HUES6 (cell line): ENCODE measurements around the gene ZNF445.

Source experiments
- H3K27ac ChIP-seq: 2 replicates; pipeline ENCODE4 v1.7.0; 2013; ENCODE audit warnings: low read depth, mild to moderate bottlenecking, low read length, inconsistent platforms
- H3K27me3 ChIP-seq: 2 replicates; pipeline ENCODE4 v1.6.1; 2013; ENCODE audit warnings: low read length; ENCODE audit not compliant: control insufficient read depth, insufficient read depth
- H3K36me3 ChIP-seq: 2 replicates; pipeline ENCODE4 v1.6.1; 2013; ENCODE audit warnings: low read length; ENCODE audit not compliant: control insufficient read depth, insufficient read depth
- H3K4me1 ChIP-seq: 2 replicates; pipeline ENCODE4 v1.6.1; 2013; ENCODE audit warnings: low read length; ENCODE audit not compliant: control insufficient read depth, insufficient read depth
- H3K4me3 ChIP-seq: 2 replicates; pipeline ENCODE4 v1.5.1; 2013; ENCODE audit warnings: low read depth, low read length
- H3K9ac ChIP-seq: one replicate; pipeline ENCODE4 v1.6.1; 2013; ENCODE audit warnings: mild to moderate bottlenecking, low read length
- H3K9me3 ChIP-seq: 2 replicates; pipeline ENCODE4 v1.6.1; 2013; ENCODE audit warnings: low read depth, low read length; ENCODE audit not compliant: control insufficient read depth, insufficient read depth

The ZNF445 gene

DNA sequence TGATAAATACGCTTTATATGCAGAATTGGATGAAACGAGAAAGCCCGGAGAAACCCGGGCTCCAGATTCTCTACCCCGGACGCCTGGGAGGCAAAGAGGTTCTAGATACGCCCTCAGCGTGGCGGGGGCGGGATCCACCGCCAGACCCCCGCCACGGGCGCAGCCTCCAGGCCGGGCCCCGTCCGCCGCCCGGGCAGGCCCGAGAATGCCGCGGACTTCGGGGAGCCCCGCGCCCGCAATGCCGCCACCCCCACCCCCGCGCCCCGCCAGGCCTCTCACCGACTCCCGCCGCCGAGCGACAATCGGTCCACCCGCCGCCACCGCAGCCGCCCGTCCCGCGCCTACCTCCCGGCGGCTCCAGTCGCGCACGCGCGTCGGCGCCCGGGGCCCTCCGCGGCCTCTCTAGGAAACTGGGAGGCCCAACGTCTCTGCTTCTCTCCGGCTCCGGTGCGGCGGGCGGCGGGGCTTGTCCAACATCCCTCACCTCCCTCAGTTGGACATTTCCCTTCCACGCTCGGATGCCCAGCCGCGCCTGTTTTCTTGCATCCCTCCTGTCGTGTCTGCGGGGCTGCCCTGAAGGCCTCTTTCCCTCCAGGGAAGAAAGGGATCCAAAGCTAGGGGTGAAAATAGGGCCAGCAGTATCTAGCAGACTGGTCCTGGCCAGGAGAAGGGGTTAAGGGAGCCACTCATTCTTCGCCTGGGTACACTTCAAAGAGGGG is at the start of gene ZNF445:
ZNF445 (minus strand) TSS at position 359 of the 719 bp plus-strand sequence. CDS start 22,121 bp downstream, outside the sequence.
- Histone ChIP-seq H3K36me3 (no peaks in the 10 kb centered on the region), H3K4me1 (peaks cover 11% of the 10 kb centered on the region), H3K27ac (no peak within 1 kb of the TSS), H3K4me3 (peak within 1 kb of the TSS; percentile 81), H3K27me3 (no peaks in the 10 kb centered on the region), H3K9ac (peak within 1 kb of the TSS; percentile 27), H3K9me3 (no peaks in the 10 kb centered on the region)

DNA sequence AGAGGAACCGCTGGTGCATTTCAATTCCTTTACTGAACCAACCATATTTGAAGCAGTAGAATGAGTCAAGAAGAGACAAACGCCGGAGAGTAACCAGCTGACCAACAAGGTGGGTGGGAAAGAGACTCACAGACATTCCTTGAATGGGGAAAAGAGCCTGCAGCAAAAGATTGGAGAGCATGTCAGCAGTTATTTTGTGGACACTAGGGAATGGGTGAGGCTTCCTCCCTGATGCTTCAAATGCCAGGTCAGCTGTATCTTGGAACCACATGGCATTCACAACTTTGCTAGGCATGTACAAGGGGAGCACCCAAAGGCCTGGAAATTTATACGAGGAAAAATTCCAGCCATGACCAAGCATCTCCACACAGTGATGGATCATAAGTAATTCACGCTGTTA is 47.6 kb upstream of the ZNF445 start:
- H3K4me3 ChIP-seq, result no peak overlapping the region
- H3K36me3 ChIP-seq, result no peaks in the 10 kb centered on the region
- H3K4me1 ChIP-seq, result no peaks in the 10 kb centered on the region
- H3K27me3 ChIP-seq, result peaks cover 17% of the 10 kb centered on the region
- no peak overlapping the region for H3K9ac ChIP-seq
- H3K27ac ChIP-seq, result no peak overlapping the region
- H3K9me3 ChIP-seq, result no peaks in the 10 kb centered on the region

- Histone ChIP-seq H3K27ac (no peak overlapping the region), H3K9ac (no peak overlapping the region), H3K4me3 (no peak overlapping the region), H3K36me3 (no peaks in the 10 kb centered on the region), H3K4me1 (no peaks in the 10 kb centered on the region), H3K9me3 (no peaks in the 10 kb centered on the region), H3K27me3 (no peaks in the 10 kb centered on the region; the same call in 1 of the 2 replicates)
These were observed 45.0 kb upstream of the ZNF445 start for GRCh38 chr3:44522494-44522933.

DNA sequence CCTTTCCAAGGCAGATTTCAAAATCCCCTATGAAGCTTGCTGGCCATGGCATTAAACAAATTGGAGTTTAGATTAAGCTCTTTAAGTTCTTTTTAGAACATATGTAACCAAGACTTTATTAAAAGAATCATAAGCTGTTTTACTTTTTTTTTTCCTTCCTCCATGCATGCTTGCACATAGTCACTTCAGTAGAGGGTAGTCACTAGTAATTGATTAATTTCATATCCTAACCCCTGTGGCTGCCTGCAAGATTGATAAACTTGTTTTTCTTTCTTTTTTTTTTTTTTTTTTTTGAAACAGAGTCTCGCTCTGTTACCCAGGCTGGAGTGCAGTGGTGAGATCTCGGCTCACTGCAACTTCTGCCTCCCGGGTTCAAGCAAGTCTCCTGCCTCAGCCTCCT is 44.3 kb upstream of the ZNF445 start:
- H3K27me3 ChIP-seq, result no peaks in the 10 kb centered on the region; the same call in 1 of the 2 replicates
- H3K27ac ChIP-seq, result no peak overlapping the region
- no peaks in the 10 kb centered on the region for H3K36me3 ChIP-seq
- H3K9me3 ChIP-seq, result no peaks in the 10 kb centered on the region
- no peaks in the 10 kb centered on the region for H3K4me1 ChIP-seq
- H3K4me3 ChIP-seq, result no peak overlapping the region
- no peak overlapping the region for H3K9ac ChIP-seq

- Histone ChIP-seq H3K4me1 (0 out of 2 replicates have a peak, but pooled peaks cover 1% of the 10 kb centered on the region), H3K4me3 (no peak overlapping the region), H3K9me3 (no peaks in the 10 kb centered on the region), H3K27ac (no peak overlapping the region), H3K27me3 (no peaks in the 10 kb centered on the region), H3K9ac (no peak overlapping the region), H3K36me3 (no peaks in the 10 kb centered on the region)
These were observed 41.3 kb upstream of the ZNF445 start for GRCh38 chr3:44518782-44519156.

- no peak overlapping the region for H3K9ac ChIP-seq
- no peaks in the 10 kb centered on the region for H3K27me3 ChIP-seq
- no peak overlapping the region for H3K27ac ChIP-seq
- H3K9me3 ChIP-seq, result no peaks in the 10 kb centered on the region
- H3K4me3 ChIP-seq, result no peak overlapping the region
- no peaks in the 10 kb centered on the region for H3K36me3 ChIP-seq
- H3K4me1 ChIP-seq, result peaks cover 9% of the 10 kb centered on the region
These were observed 38.8 kb upstream of the ZNF445 start for GRCh38 chr3:44516230-44516629.

DNA sequence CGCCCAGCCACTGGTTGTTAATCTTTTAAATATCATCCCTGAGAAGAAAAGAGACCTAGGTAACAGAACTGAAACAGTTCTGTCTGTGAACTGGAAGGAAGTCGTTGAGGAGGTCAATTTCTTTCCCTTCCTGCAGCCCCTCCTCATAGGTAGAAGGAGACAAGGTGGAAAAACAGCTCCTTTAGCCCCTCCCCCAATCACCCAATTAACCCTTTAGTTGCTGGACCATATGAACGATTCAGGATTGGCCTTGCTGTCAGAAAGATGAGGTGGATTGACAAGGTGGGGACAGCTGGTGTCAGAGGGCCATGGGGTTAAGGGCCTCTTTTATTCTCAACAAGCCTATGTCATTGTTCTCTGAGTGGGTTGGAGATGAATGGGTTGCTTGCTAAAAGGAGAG is 36.0 kb upstream of the ZNF445 start:
- Histone ChIP-seq H3K36me3 (no peaks in the 10 kb centered on the region), H3K9ac (no peak overlapping the region), H3K27me3 (no peaks in the 10 kb centered on the region), H3K4me3 (no peak overlapping the region), H3K27ac (no peak overlapping the region), H3K4me1 (peaks cover 17% of the 10 kb centered on the region), H3K9me3 (no peaks in the 10 kb centered on the region)

- peak overlapping the region; percentile 67; the same call in 1 of the 2 replicates for H3K27ac ChIP-seq
These were observed 33.7 kb upstream of the ZNF445 start for GRCh38 chr3:44511238-44511566.

GRCh38 chr3:44510000-44510368 is 32.5 kb upstream of the ZNF445 start:
- Histone ChIP-seq H3K9ac (peak overlapping the region; percentile 59), H3K4me3 (peak overlapping the region; percentile 97), H3K4me1 (peaks cover 22% of the 10 kb centered on the region), H3K27me3 (no peaks in the 10 kb centered on the region), H3K36me3 (no peaks in the 10 kb centered on the region; the same call in 1 of the 2 replicates), H3K9me3 (peaks cover 5% of the 10 kb centered on the region; the same call in 1 of the 2 replicates), H3K27ac (peak overlapping the region; percentile 68; the same call in 1 of the 2 replicates)

More at GRCh38 chr3:44511238-44511566, 33.7 kb upstream of the ZNF445 start:
- Histone ChIP-seq H3K4me3 (peak overlapping the region; percentile 97), H3K27me3 (no peaks in the 10 kb centered on the region), H3K9ac (peak overlapping the region; percentile 80), H3K9me3 (peaks cover 3% of the 10 kb centered on the region; the same call in 1 of the 2 replicates), H3K36me3 (no peaks in the 10 kb centered on the region), H3K4me1 (peaks cover 22% of the 10 kb centered on the region)

- H3K27me3 ChIP-seq, result no peaks in the 10 kb centered on the region
- H3K4me3 ChIP-seq, result peak overlapping the region; percentile 97
- peaks cover 22% of the 10 kb centered on the region for H3K4me1 ChIP-seq
- H3K9me3 ChIP-seq, result peaks cover 5% of the 10 kb centered on the region; the same call in 1 of the 2 replicates
- H3K27ac ChIP-seq, result no peak overlapping the region
- peak overlapping the region; percentile 59 for H3K9ac ChIP-seq
- H3K36me3 ChIP-seq, result no peaks in the 10 kb centered on the region; the same call in 1 of the 2 replicates
These were observed 32.0 kb upstream of the ZNF445 start for GRCh38 chr3:44509393-44509921.

- Histone ChIP-seq H3K27ac (no peak overlapping the region), H3K9ac (no peak overlapping the region), H3K4me1 (peaks cover 18% of the 10 kb centered on the region), H3K9me3 (peaks cover 18% of the 10 kb centered on the region), H3K36me3 (peaks cover 7% of the 10 kb centered on the region), H3K4me3 (no peak overlapping the region), H3K27me3 (no peaks in the 10 kb centered on the region)
These were observed 29.5 kb upstream of the ZNF445 start for GRCh38 chr3:44506961-44507360.
